PC-9 (cell line): Measurements from ENCODE around the gene MAP4K3. TPM values are rescaled to one million over a fixed set of nuclear protein-coding genes. Genes with fewer than 3 reads are reported as not detected.

ENCODE experiments used
- BruUV-seq: library from RNA; stranded (reverse); fragments of 400-500 nt; replicated peaks from 2 replicates; lab custom pipeline; 2021; lab: Mats Ljungman, UMichigan
- CTCF ChIA-PET: fragments of 300-600 bp; sonication (Branson Sonifier 250); formaldehyde crosslinking; loops from one replicate; lab custom pipeline; 2022; ENCODE audit warnings: antibody characterized with exemption; lab: Charles Lee
- POLR2A ChIA-PET: fragments of 300-600 bp; sonication (Branson Sonifier 250); formaldehyde crosslinking; loops from one replicate; lab custom pipeline; 2022; ENCODE audit warnings: antibody characterized with exemption; ENCODE audit not compliant: unreplicated experiment; lab: Charles Lee
- DNase-seq, 2 experiments: peaks; one replicate each; pipeline versions ENCODE4 v3.0.0 to v3.0.0-alpha.2; 2015 to 2022; ENCODE audit warnings: mixed read lengths in 1 of 2
- H2AFZ ChIP-seq: fragments of 200-600 bp; sonication (generic); 2 replicates; pipeline ENCODE4 v1.8.1; 2017; ENCODE audit warnings: antibody characterized with exemption
- H3F3A ChIP-seq: fragments of 200-600 bp; sonication (generic); 2 replicates; pipeline ENCODE4 v1.8.1; 2017; ENCODE audit warnings: antibody characterized with exemption, mild to moderate bottlenecking, low read depth; ENCODE audit not compliant: insufficient read depth
- H3K27ac ChIP-seq: fragments of 200-600 bp; sonication (generic); 2 replicates; pipeline ENCODE4 v1.6.1; 2016; ENCODE audit warnings: mixed run types
- H3K27me3 ChIP-seq: fragments of 200-600 bp; sonication (generic); 2 replicates; pipeline ENCODE4 v1.6.1; 2016; ENCODE audit warnings: low read depth, mixed run types; ENCODE audit not compliant: insufficient read depth
- H3K36me3 ChIP-seq: fragments of 200-600 bp; sonication (generic); 2 replicates; pipeline ENCODE4 v1.6.1; 2016; ENCODE audit warnings: low read depth, mixed run types
- H3K4me1 ChIP-seq: fragments of 200-600 bp; sonication (generic); replicated peaks from 2 replicates; pipeline ENCODE4 v1.6.1; 2016; ENCODE audit warnings: mixed run types; ENCODE audit not compliant: insufficient read depth
- H3K4me2 ChIP-seq: fragments of 200-600 bp; sonication (generic); 2 replicates; pipeline ENCODE4 v1.6.1; 2017; ENCODE audit warnings: mixed run types
- H3K4me3 ChIP-seq: fragments of 200-600 bp; sonication (generic); 2 replicates; pipeline ENCODE4 v1.6.1; 2016; ENCODE audit warnings: mixed run types
- H3K79me2 ChIP-seq: fragments of 200-600 bp; sonication (generic); 2 replicates; pipeline ENCODE4 v1.6.1; 2017; ENCODE audit warnings: low read depth, mixed run types
- H3K9me2 ChIP-seq: fragments of 200-600 bp; sonication (generic); 2 replicates; pipeline ENCODE4 v1.8.1; 2017; ENCODE audit warnings: mild to moderate bottlenecking; ENCODE audit not compliant: insufficient read depth
- H3K9me3 ChIP-seq: fragments of 200-600 bp; sonication (generic); 2 replicates; pipeline ENCODE4 v1.8.1; 2016; ENCODE audit warnings: low read depth; ENCODE audit not compliant: insufficient read depth
- H4K20me1 ChIP-seq: fragments of 200-600 bp; sonication (generic); 2 replicates; pipeline ENCODE4 v1.8.1; 2017; ENCODE audit not compliant: insufficient read depth
- CTCF ChIP-seq: fragments of 200-600 bp; sonication (generic); conservative IDR thresholded peaks from 2 replicates; pipeline ENCODE4 v1.6.1; 2017; ENCODE audit warnings: mixed run types, antibody characterized with exemption, mild to moderate bottlenecking, moderate library complexity
- EZH2 ChIP-seq: fragments of 200-600 bp; sonication (generic); IDR thresholded peaks from 2 replicates; pipeline ENCODE4 v1.8.0; 2017; ENCODE audit warnings: antibody characterized with exemption, low read depth
- intact Hi-C: fragments of 100-400 bp; cut with micrococcal nuclease; formaldehyde crosslinking; loops from one replicate; pipeline ENCODE4 v1.10.0; 2022; ENCODE audit not compliant: unreplicated experiment
- total RNA-seq: library from RNA; stranded (reverse); gene quantifications from 2 replicates; pipeline ENCODE4 v1.2.3, GENCODE V29; 2021

The MAP4K3 gene
- total RNA-seq, 1 experiment from 2014 or later, result 38.4 TPM

GRCh38 chr2:39243469-39244123 lies 193.5 kb downstream of the MAP4K3 start, which contains the start of gene CDKL4:
CDKL4 (minus strand) TSS chr2:39243970.
- no TSS peak for BruUV-seq
- no peak within 1 kb of the TSS for H3K4me3 ChIP-seq
- H3F3A ChIP-seq, result no peaks in the 10 kb centered on the region; the same call in 1 of the 2 replicates

GRCh38 chr2:39241588-39241987 lies 195.5 kb downstream of the MAP4K3 start:
- ChIA-PET CTCF (no interaction called here), POLR2A (interaction anchor here (0.7 kb wide), 1 partner anchor 416 kb away, joined by 7 read pairs; no protein-coding TSS in a partner anchor)
- no TSS peak for BruUV-seq
- Histone ChIP-seq H3K27me3 (no peaks in the 10 kb centered on the region), H2AFZ (no peak overlapping the region), H3K4me1 (no peaks in the 10 kb centered on the region), H3K4me3 (no peak overlapping the region), H3K9me2 (no peaks in the 10 kb centered on the region), H3K27ac (no peak overlapping the region), H3K9me3 (no peaks in the 10 kb centered on the region), H3K36me3 (no peaks in the 10 kb centered on the region), H4K20me1 (no peaks in the 10 kb centered on the region), H3F3A (no peaks in the 10 kb centered on the region; the same call in 1 of the 2 replicates), H3K4me2 (no peak overlapping the region), H3K79me2 (no peaks in the 10 kb centered on the region)
- intact Hi-C loops, result no loop called here
- DNase-seq, result no peak
- no peak for TF ChIP-seq CTCF
- TF ChIP-seq EZH2, result no peak

More at GRCh38 chr2:39243469-39244123, 193.5 kb downstream of the MAP4K3 start, which contains the start of gene CDKL4:
- TF ChIP-seq CTCF, result no peak
- no peak for TF ChIP-seq EZH2
- Histone ChIP-seq H3K4me2 (no peak within 1 kb of the TSS), H3K79me2 (no peaks in the 10 kb centered on the region), H4K20me1 (no peaks in the 10 kb centered on the region), H3K27me3 (no peaks in the 10 kb centered on the region), H2AFZ (no peak within 1 kb of the TSS), H3K36me3 (peaks cover under 1% of the 10 kb centered on the region), H3K4me1 (no peaks in the 10 kb centered on the region), H3K27ac (no peak within 1 kb of the TSS), H3K9me3 (no peaks in the 10 kb centered on the region), H3K9me2 (no peaks in the 10 kb centered on the region)
- CTCF ChIA-PET, result no interaction called here
- POLR2A ChIA-PET, result no interaction called here
- DNase-seq, result no peak
- intact Hi-C loops, result no loop called here

GRCh38 chr2:39240758-39241157 lies 196.3 kb downstream of the MAP4K3 start:
- TF ChIP-seq CTCF, result no peak
- no peak for TF ChIP-seq EZH2
- Histone ChIP-seq H3K9me2 (no peaks in the 10 kb centered on the region), H3K36me3 (no peaks in the 10 kb centered on the region), H3K4me1 (no peaks in the 10 kb centered on the region), H3F3A (no peaks in the 10 kb centered on the region; the same call in 1 of the 2 replicates), H2AFZ (no peak overlapping the region), H3K79me2 (no peaks in the 10 kb centered on the region), H4K20me1 (no peaks in the 10 kb centered on the region), H3K9me3 (0 out of 2 replicates have a peak, but pooled peaks cover under 1% of the 10 kb centered on the region), H3K27ac (no peak overlapping the region), H3K4me3 (no peak overlapping the region), H3K4me2 (no peak overlapping the region), H3K27me3 (no peaks in the 10 kb centered on the region)
- intact Hi-C loops, result no loop called here
- no peak for DNase-seq
- ChIA-PET CTCF (no interaction called here), POLR2A (no interaction called here)
- BruUV-seq, result no TSS peak
